ENCODE results near the gene AFM.

AFM gene

DNA sequence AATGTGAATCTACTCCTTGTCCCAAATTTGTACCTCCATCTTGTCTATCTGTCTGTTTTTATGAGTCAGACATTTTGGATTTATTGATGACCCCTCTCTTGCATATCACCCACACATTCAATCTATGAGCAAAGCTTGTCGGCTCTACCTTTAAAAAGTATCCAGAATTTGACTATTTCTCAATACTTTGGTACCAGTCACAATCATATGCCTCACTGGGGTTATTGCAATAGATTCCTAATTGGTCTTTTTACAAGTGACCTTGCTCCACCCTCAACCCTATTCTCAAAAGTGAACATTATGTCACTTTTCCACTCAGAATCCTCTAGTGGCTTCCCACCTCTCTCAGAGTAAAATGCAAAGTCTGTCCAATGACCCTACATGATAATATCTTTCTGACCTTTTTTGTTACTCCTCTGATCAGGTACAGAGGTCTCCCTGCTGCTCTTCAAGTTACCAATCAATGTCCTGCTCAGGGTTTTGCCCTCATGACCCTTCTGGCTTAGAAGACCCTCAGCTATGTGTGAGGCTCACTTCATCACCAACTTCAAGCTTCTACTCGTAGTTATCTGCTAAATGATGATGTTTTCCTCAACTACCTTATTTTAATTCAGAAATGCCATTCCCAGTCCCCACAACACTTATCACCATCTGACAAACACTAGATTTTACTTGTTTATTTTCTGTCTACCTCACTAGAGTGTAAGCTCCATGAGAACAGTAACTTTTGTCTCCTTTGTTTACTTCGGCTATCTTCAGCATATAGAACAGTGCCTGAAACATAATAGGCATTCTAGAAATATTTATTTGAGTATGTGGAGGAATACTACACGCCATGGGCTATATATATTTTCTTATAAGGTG, 23.1 kb upstream of the AFM start:
- CTCF ChIA-PET = interaction anchor here (1.8 kb wide), 1 partner anchor 12 kb away, joined by 8 read pairs; no protein-coding TSS in a partner anchor
- Histone ChIP-seq H3K36me3 (ENCODE audit: control insufficient read depth in 2 of 2, insufficient read depth in 1 of 2, low read length in 2 of 2) (no peaks in the 10 kb centered on the region), H3K9me3 (ENCODE audit: control insufficient read depth, insufficient read depth, low read depth, low read length) (no peaks in the 10 kb centered on the region), H3K4me3 (ENCODE audit: low read depth, low read length) (no peak overlapping the region), H3K4me1 (ENCODE audit: control insufficient read depth, insufficient read depth, low read length) (no peaks in the 10 kb centered on the region), H3K27ac (ENCODE audit: extremely low read depth, low read depth, low read length) (no peak overlapping the region)
- TF ChIP-seq ZNF433 (tag by site-specific recombination; IDR thresholded peaks at IDR 0.05; ENCODE audit: low read depth) = no peak
- TF ChIP-seq ZBTB8A (tag by site-specific recombination; IDR thresholded peaks at IDR 0.05) = no peak
- no peak for TF ChIP-seq ZNF664 (tag by site-specific recombination; IDR thresholded peaks at IDR 0.05)
- POLR2A ChIA-PET = no interaction called here

DNA sequence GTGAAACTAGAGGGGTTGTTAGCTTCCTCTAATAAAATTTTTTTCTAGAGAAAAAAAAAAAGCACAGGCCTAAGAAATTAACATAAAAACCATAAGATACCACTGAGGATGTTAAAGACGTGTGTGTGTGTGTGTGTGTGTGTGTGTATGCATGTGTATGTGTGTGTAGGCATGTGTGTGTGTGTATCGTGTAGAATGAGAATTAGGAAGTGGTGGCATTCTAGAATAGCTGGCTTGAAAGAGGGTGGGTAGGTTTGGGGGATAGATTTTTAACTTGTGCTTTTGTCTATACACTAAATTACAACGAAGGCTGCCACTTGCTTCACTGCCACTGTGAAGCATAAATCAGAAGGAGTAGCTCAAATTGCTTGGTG, 22.5 kb upstream of the AFM start:
- Histone ChIP-seq H3K4me1 (ENCODE audit: control insufficient read depth, insufficient read depth, low read length) (no peaks in the 10 kb centered on the region), H3K4me3 (ENCODE audit: low read depth, low read length) (no peak overlapping the region), H3K36me3 (ENCODE audit: control insufficient read depth in 2 of 2, insufficient read depth in 1 of 2, low read length in 2 of 2) (no peaks in the 10 kb centered on the region), H3K9me3 (ENCODE audit: control insufficient read depth, insufficient read depth, low read depth, low read length) (no peaks in the 10 kb centered on the region), H3K27ac (ENCODE audit: extremely low read depth, low read depth, low read length) (no peak overlapping the region)
- TF ChIP-seq BCL11B (tag by site-specific recombination; IDR thresholded peaks at IDR 0.05; ENCODE audit: low read depth) (no peak), ZNF112 (tag by site-specific recombination; IDR thresholded peaks at IDR 0.05) (no peak), ZNF596 (tag by site-specific recombination; IDR thresholded peaks at IDR 0.05) (no peak), ZNF555 (tag by site-specific recombination; conservative IDR thresholded peaks at IDR 0.05) (no peak), ZNF548 (tag by site-specific recombination; IDR thresholded peaks at IDR 0.05) (no peak), WT1 (tag by site-specific recombination; IDR thresholded peaks at IDR 0.05) (no peak), ZBTB21 (tag by site-specific recombination; IDR thresholded peaks at IDR 0.05) (no peak)
- ChIA-PET POLR2A (no interaction called here), CTCF (interaction anchor here (1.8 kb wide), 1 partner anchor 13 kb away, joined by 8 read pairs; no protein-coding TSS in a partner anchor)

DNA sequence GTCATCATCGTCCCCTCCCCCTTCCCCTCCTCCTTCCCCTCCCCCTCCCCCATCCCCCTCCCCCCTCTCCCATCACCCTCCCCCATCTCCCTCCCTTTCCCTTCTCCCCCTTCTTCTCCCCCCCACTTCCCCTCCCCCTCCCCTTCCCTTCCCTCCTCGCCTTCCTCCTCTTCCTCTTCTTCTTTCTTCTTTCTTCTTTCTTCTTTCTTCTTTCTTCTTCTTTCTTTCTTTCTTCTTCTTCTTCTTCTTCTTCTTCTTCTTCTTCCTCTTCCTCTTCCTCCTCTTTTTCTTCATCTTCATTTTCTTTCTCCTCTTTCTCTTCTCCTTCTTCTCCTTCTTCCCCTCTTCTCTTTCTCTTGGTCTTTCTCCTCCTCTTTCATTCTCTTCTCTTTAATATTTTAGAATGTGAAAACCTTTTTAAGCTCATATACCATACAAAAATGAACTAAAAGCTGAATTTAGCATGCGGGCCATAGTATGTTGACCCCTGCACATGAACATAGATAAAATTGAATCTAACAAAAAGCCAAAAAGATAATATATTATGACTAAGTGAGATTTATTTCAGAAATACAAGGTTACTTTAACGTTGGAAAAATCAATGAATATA, 20.5 kb upstream of the AFM start:
- ChIA-PET CTCF (no interaction called here), POLR2A (no interaction called here)
- Histone ChIP-seq H3K9me3 (ENCODE audit: control insufficient read depth, insufficient read depth, low read depth, low read length) (no peaks in the 10 kb centered on the region), H3K4me1 (ENCODE audit: control insufficient read depth, insufficient read depth, low read length) (no peaks in the 10 kb centered on the region), H3K27ac (ENCODE audit: extremely low read depth, low read depth, low read length) (no peak overlapping the region), H3K4me3 (ENCODE audit: low read depth, low read length) (no peak overlapping the region), H3K36me3 (ENCODE audit: control insufficient read depth in 2 of 2, insufficient read depth in 1 of 2, low read length in 2 of 2) (no peaks in the 10 kb centered on the region)
- TF ChIP-seq ZNF623 (tag by site-specific recombination; IDR thresholded peaks at IDR 0.05) = no peak
- TF ChIP-seq ZNF670 (tag by site-specific recombination; IDR thresholded peaks at IDR 0.05; ENCODE audit: low read depth) = no peak
- TF ChIP-seq, protein P1, sequence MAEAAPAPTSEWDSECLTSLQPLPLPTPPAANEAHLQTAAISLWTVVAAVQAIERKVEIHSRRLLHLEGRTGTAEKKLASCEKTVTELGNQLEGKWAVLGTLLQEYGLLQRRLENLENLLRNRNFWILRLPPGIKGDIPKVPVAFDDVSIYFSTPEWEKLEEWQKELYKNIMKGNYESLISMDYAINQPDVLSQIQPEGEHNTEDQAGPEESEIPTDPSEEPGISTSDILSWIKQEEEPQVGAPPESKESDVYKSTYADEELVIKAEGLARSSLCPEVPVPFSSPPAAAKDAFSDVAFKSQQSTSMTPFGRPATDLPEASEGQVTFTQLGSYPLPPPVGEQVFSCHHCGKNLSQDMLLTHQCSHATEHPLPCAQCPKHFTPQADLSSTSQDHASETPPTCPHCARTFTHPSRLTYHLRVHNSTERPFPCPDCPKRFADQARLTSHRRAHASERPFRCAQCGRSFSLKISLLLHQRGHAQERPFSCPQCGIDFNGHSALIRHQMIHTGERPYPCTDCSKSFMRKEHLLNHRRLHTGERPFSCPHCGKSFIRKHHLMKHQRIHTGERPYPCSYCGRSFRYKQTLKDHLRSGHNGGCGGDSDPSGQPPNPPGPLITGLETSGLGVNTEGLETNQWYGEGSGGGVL (tag by site-specific recombination; IDR thresholded peaks at IDR 0.05) = no peak
- TF ChIP-seq WT1 (tag by site-specific recombination; IDR thresholded peaks at IDR 0.05) = no peak
- TF ChIP-seq ZNF654 (tag by site-specific recombination; IDR thresholded peaks at IDR 0.05; ENCODE audit: low read depth) = no peak
- no peak for TF ChIP-seq ZNF558 (tag by site-specific recombination; IDR thresholded peaks at IDR 0.05)
- TF ChIP-seq ZNF629 (tag by site-specific recombination; IDR thresholded peaks at IDR 0.05) = no peak
- no peak for TF ChIP-seq ZNF324 (tag by site-specific recombination; IDR thresholded peaks at IDR 0.05)
- TF ChIP-seq ZNF2 (tag by site-specific recombination; IDR thresholded peaks at IDR 0.05) = no peak
- TF ChIP-seq ZNF112 (tag by site-specific recombination; IDR thresholded peaks at IDR 0.05) = no peak
- TF ChIP-seq ZNF560 (tag by site-specific recombination; IDR thresholded peaks at IDR 0.05; ENCODE audit: borderline replicate concordance) = no peak
- TF ChIP-seq, protein P2, sequence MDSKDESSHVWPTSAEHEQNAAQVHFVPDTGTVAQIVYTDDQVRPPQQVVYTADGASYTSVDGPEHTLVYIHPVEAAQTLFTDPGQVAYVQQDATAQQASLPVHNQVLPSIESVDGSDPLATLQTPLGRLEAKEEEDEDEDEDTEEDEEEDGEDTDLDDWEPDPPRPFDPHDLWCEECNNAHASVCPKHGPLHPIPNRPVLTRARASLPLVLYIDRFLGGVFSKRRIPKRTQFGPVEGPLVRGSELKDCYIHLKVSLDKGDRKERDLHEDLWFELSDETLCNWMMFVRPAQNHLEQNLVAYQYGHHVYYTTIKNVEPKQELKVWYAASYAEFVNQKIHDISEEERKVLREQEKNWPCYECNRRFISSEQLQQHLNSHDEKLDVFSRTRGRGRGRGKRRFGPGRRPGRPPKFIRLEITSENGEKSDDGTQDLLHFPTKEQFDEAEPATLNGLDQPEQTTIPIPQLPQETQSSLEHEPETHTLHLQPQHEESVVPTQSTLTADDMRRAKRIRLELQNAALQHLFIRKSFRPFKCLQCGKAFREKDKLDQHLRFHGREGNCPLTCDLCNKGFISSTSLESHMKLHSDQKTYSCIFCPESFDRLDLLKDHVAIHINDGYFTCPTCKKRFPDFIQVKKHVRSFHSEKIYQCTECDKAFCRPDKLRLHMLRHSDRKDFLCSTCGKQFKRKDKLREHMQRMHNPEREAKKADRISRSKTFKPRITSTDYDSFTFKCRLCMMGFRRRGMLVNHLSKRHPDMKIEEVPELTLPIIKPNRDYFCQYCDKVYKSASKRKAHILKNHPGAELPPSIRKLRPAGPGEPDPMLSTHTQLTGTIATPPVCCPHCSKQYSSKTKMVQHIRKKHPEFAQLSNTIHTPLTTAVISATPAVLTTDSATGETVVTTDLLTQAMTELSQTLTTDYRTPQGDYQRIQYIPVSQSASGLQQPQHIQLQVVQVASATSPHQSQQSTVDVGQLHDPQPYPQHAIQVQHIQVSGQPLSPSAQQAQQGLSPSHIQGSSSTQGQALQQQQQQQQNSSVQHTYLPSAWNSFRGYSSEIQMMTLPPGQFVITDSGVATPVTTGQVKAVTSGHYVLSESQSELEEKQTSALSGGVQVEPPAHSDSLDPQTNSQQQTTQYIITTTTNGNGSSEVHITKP (tag by site-specific recombination; IDR thresholded peaks at IDR 0.05) = no peak
- TF ChIP-seq ZNF423 (tag by site-specific recombination; IDR thresholded peaks at IDR 0.05) = no peak
- TF ChIP-seq ZSCAN23 (tag by site-specific recombination; IDR thresholded peaks at IDR 0.05) = no peak
- no peak for TF ChIP-seq ZNF792 (tag by site-specific recombination; IDR thresholded peaks at IDR 0.05)

Measured in HEK293 (cell line).